ENCODE results near the gene SUFU.
A peak's percentile ranks its signal among the peaks of the same experiment; 100 is the strongest.
"Not testable (repeated sequence)": the region's sequence is repeated elsewhere in the genome, so short reads cannot be mapped to it uniquely, and the experiment has no call there.

Gene SUFU

GRCh38 chr10:102484021-102484420, 19.8 kb upstream of the SUFU start:
- no peak for DNase-seq

GRCh38 chr10:102485093-102485784, 18.5 kb upstream of the SUFU start:
- DNase-seq = no peak

GRCh38 chr10:102491136-102491535, 12.6 kb upstream of the SUFU start:
- no peak for DNase-seq

- no peak for DNase-seq
Observed at GRCh38 chr10:102492344-102492939, 11.3 kb upstream of the SUFU start.

GRCh38 chr10:102492983-102493382, 10.8 kb upstream of the SUFU start:
- DNase-seq = no peak

- DNase-seq = no peak
Observed at GRCh38 chr10:102493771-102494170, 10.0 kb upstream of the SUFU start.

GRCh38 chr10:102497545-102497944, 6.2 kb upstream of the SUFU start:
- DNase-seq = no peak

- no peak for DNase-seq
Observed at GRCh38 chr10:102499356-102499755, 4.4 kb upstream of the SUFU start.

- not testable (repeated sequence) for DNase-seq
Observed at GRCh38 chr10:102500686-102501085, 3.1 kb upstream of the SUFU start.

- DNase-seq = no peak
Observed at GRCh38 chr10:102501201-102502028, 2.4 kb upstream of the SUFU start.

GRCh38 chr10:102502029-102502336, 1.8 kb upstream of the SUFU start:
- peak; percentile 97 for DNase-seq

- peak; percentile 91 for DNase-seq
Observed at GRCh38 chr10:102502337-102503151, 1.2 kb upstream of the SUFU start, which contains the start of gene ACTR1A. Gene ACTR1A, minus strand, starts transcription at chr10:102502712. Its CDS starts 65 bp downstream, at chr10:102502647.

GRCh38 chr10:102504179-102504975, 605 bp downstream of the SUFU start:
- peak; percentile 17 for DNase-seq

- DNase-seq = no peak
Observed at GRCh38 chr10:102504976-102505300, 1.2 kb downstream of the SUFU start.

- no peak for DNase-seq
Observed at GRCh38 chr10:102505462-102506115, 1.8 kb downstream of the SUFU start.

GRCh38 chr10:102507521-102507920, 3.7 kb downstream of the SUFU start:
- DNase-seq = no peak

GRCh38 chr10:102508506-102508905, 4.7 kb downstream of the SUFU start:
- DNase-seq = no peak

- no peak for DNase-seq
Observed at GRCh38 chr10:102509387-102509786, 5.6 kb downstream of the SUFU start.

GRCh38 chr10:102511583-102512274, 8.0 kb downstream of the SUFU start:
- DNase-seq = no peak

GRCh38 chr10:102514487-102515311, 10.9 kb downstream of the SUFU start:
- DNase-seq = no peak

Data from activated T-cell treated with anti-CD3 and anti-CD28 coated beads for 4 hours (primary cell).